Activated CD4-positive, alpha-beta T cell treated with anti-CD3 and anti-CD28 coated beads, Interleukin-2, amount 50 U/mL, for 4 hours (primary cell): ENCODE data around the gene NOA1.

Experiments used
- DNase-seq, 2 experiments: peaks; one replicate each; pipeline ENCODE4 v3.0.0-alpha.2; 2020

NOA1 gene

GRCh38 chr4:56977321-56978012 lies at the start of gene NOA1:
Gene NOA1 (minus strand): TSS chr4:56977606. CDS start chr4:56977585, 21 bp downstream.
- peak; percentile 95 to 96 for DNase-seq

DNA sequence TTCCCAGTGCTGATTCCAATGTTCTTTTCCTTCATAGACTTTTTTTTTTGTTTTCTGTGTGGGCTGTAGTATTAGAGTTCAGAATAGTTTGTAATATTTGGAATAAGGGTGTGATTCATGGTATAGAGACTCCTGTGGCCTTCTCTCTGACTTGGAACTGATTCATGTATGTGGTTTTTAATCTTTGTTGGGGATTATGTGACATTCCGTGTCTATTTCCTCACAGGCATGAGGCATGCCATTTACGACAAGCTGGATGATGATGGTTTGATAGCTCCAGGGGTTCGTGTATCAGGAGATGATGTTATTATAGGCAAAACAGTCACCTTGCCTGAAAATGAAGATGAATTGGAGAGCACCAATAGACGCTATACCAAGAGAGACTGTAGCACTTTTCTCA lies 45.7 kb upstream of the NOA1 start:
- DNase-seq: no peak

- DNase-seq: no peak
Observed at GRCh38 chr4:57020467-57021101, 43.2 kb upstream of the NOA1 start.

DNA sequence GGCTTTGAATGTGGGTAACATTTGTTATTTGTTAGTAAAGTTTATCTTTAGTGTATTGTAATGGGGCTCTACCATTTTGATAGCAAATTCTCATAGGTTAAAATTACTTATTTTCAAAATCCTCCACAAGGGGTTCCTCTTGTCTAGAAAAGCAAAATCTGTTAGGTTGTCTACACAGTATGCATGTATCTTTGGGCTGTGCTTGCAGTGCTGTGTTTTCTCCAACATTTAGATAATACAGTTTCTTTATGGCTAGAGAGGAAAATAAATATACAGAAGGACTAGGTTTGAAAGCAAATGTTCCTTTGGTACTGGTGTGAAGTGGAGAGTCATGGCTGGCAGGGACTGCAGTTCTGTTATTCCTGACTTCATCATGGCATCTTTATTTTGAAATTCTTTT lies 41.6 kb upstream of the NOA1 start:
- DNase-seq: no peak

DNA sequence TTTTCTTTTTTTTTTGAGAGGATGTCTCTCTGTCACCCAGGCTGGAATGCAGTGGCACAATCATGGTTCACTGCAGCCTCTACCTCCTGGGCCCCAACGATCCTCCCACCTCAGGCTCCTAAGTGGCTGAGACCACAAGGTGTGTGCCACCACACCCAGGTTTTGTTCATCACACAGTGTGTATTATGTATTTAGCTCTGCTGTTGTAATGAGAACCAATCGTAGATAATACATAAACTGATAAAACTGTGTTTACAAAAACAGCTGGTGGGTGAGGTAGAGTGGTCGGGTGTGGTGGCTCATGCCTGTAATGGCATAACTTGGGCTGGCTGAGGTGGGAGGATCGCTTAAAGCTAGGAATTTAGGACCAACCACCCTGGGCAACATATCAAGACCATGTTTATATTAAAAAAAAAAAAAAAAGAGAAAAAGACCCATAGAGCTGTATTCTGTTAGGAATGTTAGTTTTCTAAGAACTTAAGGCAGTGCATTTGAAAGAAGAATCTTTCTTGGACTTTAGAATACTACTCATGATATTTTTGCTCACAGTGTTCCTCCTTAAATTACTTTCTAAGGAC lies 36.2 kb upstream of the NOA1 start:
- DNase-seq: no peak

DNA sequence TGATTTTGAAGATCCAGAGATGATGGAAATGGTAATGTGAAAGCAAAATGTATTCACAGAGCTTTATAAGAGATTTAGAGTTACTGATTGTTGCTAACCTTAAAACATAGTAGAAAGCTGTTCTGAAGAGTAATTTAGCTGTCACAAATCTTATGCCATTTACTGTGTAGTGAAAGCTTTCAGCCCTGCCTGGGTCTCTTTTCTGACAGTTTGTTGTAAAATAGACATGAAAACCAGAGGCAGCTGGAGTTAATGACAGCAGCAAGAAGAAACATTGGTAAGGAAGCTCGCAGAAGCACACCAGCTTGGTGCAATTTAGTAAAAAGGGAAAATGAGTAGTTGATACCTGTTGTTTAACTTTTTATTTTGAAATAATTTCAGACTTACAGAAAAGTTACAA lies 22.3 kb upstream of the NOA1 start:
- no peak for DNase-seq

DNA sequence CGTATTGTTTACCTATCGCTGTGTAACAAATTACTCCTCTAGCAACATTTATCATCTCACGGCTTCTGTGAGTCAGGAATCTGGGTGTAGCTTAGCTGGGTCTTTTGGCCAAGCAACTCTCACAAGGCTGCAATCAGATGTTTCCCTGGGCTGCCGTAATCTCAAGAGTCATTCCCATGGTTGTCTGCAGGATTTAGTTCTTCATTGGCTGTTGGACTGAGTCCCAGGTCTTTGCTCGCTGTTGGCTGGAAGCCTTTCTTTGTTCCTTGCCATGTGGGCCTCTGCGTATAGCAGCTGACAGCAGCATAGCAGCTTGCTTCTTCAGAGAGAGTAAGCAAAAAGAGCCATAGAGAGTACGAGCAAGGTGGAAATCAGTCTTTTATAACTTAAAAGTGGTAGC lies 18.1 kb upstream of the NOA1 start:
- DNase-seq: no peak

GRCh38 chr4:56990109-56990905 lies 12.9 kb upstream of the NOA1 start:
- no peak for DNase-seq

GRCh38 chr4:56986952-56987351 lies 9.5 kb upstream of the NOA1 start:
- no peak for DNase-seq

GRCh38 chr4:56986192-56986591 lies 8.8 kb upstream of the NOA1 start:
- no peak for DNase-seq

DNA sequence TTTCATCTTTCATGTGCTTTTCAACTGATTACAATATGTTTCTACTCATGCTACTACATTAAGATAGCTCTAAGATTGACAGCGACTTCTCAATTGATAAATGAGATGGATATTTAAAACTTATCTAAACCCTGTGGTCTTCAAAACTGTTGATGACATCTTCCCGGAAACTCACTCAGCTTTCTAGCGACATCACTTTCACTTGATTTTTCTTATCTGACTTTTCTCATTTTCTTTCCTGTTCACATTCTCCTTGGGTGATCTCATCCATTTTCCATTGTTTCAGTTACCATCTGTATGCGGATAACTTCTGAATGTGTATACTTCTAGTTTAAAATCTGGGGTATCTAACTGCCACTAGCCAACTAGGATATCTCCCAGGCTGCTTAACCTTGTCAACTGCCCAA lies 4.4 kb upstream of the NOA1 start:
- DNase-seq: no peak

DNA sequence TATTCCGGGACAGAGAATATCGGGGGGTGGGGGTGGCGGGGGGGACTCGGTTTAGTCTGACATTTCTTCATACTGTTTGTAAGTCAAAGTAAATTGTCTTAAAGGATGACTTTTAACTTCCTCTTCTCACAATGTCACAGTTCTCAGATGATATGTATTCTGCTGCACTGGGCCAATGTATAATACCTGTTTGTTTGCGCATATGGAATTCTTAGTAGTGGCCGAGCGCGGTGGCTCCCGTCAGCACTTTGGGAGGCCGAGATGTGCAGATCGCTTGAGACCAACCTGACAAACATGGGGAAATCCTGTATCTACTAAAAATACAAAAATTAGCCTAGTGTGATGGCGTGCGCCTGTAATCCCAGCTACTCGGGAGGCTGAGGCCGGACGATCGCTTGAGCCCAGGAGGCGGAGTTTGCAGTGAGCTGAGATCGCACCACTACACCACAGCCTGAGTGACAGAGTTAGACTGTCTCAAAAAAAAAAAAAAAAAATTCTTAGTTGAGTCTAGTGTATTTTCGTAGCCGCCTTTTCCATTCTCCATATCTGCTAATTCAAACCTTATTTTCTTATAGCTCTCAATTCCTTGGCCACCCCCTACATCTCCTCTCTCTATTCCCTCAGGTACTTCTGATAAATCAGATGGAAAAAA lies 2.1 kb upstream of the NOA1 start:
- peak; percentile 20 to 23 for DNase-seq

DNA sequence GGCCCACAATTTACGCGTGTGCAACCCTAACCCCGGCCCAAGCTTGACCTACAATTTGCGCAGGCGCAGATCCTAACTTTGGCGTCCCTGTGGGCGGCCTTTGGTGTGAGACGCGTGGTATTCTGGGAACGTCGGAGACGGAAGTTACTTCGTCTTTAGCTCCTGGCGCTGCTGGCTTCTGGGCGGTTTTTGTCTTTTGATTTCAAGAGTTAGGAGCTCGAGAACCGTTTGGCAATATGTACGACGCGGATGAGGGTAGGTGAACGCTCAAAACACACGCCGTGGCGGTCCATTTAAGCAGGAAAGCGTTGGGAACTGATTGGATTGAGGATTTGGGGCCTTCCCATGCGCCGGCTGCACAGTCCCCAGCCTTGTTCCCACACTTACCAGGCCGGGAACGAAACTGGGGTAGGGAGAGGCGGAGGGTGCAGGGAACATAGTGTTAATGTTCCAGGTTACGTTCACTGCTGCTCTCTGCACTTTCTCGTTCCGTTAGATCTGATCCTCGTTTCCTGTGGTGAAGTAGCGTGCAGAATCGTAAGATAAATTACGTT lies 1.4 kb upstream of the NOA1 start, which contains the start of gene POLR2B:
Gene POLR2B (plus strand): TSS at position 147 of the 554 bp plus-strand sequence. CDS start 90 bp downstream, at position 237.
- peak; percentile 72 to 74 for DNase-seq

- peak; percentile 27 to 44 for DNase-seq
Observed at GRCh38 chr4:56976837-56977320, 527 bp downstream of the NOA1 start.

- no peak for DNase-seq
Observed at GRCh38 chr4:56976283-56976836, 1.0 kb downstream of the NOA1 start.

GRCh38 chr4:56973336-56973735 lies 4.1 kb downstream of the NOA1 start:
- DNase-seq: no peak

DNA sequence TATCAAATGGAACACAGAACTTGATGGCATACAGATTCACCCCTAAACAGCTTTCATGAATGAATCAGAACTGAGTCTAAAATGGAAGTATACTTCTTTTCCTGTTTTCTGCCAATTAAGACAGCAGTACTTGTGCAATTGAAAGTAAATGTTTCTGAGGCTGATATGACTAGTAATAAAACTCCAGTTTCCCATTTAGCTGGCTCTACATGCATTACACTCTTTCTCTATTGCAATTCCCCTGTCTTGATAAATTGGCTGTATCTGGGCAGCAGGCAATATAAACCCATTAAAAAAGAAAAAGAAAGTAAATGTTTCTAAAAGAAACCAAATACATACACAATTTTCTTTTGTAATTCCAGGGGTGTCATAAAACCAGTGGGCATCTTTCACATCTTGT lies 4.6 kb downstream of the NOA1 start:
- DNase-seq: no peak

DNA sequence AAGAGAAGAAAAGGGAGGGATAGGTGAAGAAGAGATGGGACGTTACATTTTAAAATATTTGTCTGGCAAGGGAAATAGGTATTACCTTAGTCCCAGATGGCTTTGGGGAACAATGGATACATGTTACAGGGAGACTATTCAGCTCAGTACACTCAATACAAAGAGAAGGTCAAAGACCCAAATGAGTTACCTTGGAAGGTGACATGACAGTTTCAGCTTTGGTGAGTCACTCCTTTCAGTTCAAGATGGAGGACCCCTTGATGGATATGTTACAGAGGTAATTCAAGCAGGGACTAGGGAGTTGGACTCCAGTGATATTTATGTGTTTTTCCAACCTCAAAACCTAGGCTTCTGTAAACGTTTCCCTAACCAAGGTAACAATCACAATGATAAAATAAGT lies 5.0 kb downstream of the NOA1 start:
- no peak for DNase-seq

GRCh38 chr4:56971383-56971782 lies 6.0 kb downstream of the NOA1 start:
- DNase-seq: no peak

DNA sequence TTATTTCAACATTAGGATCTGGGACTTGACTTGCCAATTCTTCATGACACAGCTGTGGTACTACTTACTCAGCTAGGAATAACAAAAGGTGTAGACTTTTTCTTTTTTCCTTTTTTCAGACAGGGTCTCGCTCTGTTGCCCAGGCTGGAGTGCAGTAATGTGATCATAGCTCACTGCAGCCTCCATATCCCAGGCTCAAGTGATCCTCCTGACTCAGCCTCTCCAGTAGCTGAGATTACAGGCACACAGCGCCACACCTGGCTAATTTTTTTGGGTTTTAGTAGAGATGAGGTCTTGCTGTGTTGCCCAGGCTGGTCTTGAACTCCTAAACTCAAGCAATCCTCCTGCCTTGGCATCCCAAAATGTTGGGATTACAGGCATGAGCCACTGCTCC lies 16.3 kb downstream of the NOA1 start:
- DNase-seq: no peak

DNA sequence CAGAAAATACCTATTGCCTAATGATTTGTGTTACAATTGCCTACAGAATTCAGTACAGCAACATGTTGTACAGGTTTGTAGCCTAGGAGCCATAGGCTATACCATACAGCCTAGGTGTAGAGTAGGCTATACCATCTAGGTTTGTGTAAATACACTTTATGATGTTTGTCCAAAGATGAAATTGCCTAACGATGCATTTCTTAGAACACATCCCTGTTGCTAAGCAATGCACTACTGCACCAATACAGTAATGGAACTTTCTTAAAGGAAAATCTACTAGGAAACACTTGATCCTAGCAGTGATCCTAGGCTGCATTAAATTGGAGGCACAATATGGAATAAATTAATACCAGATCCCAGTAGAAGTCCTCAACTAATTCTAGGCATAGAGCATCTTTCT lies 18.3 kb downstream of the NOA1 start:
- no peak for DNase-seq

- DNase-seq: no peak
Observed at GRCh38 chr4:56958111-56958517, 19.3 kb downstream of the NOA1 start.
